HG03521 (cell line): ENCODE data around the gene GPR146.

Experiments
- ATAC-seq: cut with Tn5 transposase; IDR thresholded peaks from one replicate; pipeline ENCODE4 v1.9.1; 2021; ENCODE audit warnings: mild to moderate bottlenecking, moderate library complexity; ENCODE audit not compliant: unreplicated experiment

Gene GPR146

GRCh38 chr7:1056785-1057410 is 12.6 kb downstream of the GPR146 start:
- no peak for ATAC-seq

GRCh38 chr7:1057416-1058291 is 13.3 kb downstream of the GPR146 start:
- no peak for ATAC-seq

GRCh38 chr7:1058311-1058710 is 14.0 kb downstream of the GPR146 start:
- ATAC-seq: no peak

- no peak for ATAC-seq
Observed at GRCh38 chr7:1058821-1059199, 14.5 kb downstream of the GPR146 start.

- no peak for ATAC-seq
Observed at GRCh38 chr7:1059200-1060091, 15.1 kb downstream of the GPR146 start.

- no peak for ATAC-seq
Observed at GRCh38 chr7:1060315-1061072, 16.1 kb downstream of the GPR146 start.

GRCh38 chr7:1061180-1061579 is 16.8 kb downstream of the GPR146 start:
- no peak for ATAC-seq

- peak; percentile 52 for ATAC-seq
Observed at GRCh38 chr7:1062296-1063294, 18.2 kb downstream of the GPR146 start.

GRCh38 chr7:1063361-1063760 is 19.0 kb downstream of the GPR146 start:
- no peak for ATAC-seq

GRCh38 chr7:1064581-1064980 is 20.2 kb downstream of the GPR146 start:
- no peak for ATAC-seq

- no peak for ATAC-seq
Observed at GRCh38 chr7:1065263-1065584, 20.9 kb downstream of the GPR146 start.

- ATAC-seq: peak; percentile 46
Observed at GRCh38 chr7:1065585-1066241, 21.4 kb downstream of the GPR146 start.

- no peak for ATAC-seq
Observed at GRCh38 chr7:1066242-1066588, 21.9 kb downstream of the GPR146 start.

GRCh38 chr7:1068013-1068412 is 23.7 kb downstream of the GPR146 start:
- no peak for ATAC-seq

GRCh38 chr7:1068619-1069018 is 24.3 kb downstream of the GPR146 start:
- ATAC-seq: no peak

- ATAC-seq: no peak
Observed at GRCh38 chr7:1070544-1071011, 26.2 kb downstream of the GPR146 start.

- no peak for ATAC-seq
Observed at GRCh38 chr7:1071731-1072254, 27.4 kb downstream of the GPR146 start.

GRCh38 chr7:1073142-1073977 is 29.0 kb downstream of the GPR146 start:
- no peak for ATAC-seq
